HEK293 (cell line): ENCODE results near the gene ITIH5.

ENCODE experiments used
- CTCF ChIA-PET: fragments of 350-600 bp; formaldehyde crosslinking; extraction: SDS; loops from one replicate; lab custom pipeline; 2021; ENCODE audit warnings: antibody characterized with exemption; lab: Yijun Ruan, JAX
- POLR2A ChIA-PET: fragments of 300-600 bp; formaldehyde crosslinking; extraction: SDS; loops from one replicate; lab custom pipeline; 2020; ENCODE audit warnings: antibody characterized with exemption, inconsistent platforms; lab: Yijun Ruan, JAX
- H3K27ac ChIP-seq: fragments of 200-500 bp; sonication (Bioruptor generic); 2 replicates; pipeline ENCODE4 v1.5.1; 2014; ENCODE audit warnings: low read depth, low read length, control low read depth, inconsistent platforms; ENCODE audit errors: extremely low read depth
- H3K36me3 ChIP-seq, 2 experiments: fragments of 200-500 bp in 1 of 2; sonication (Bioruptor generic) in 1 of 2; 1 replicate in 1 of 2; 2 replicates in 1 of 2; pipeline ENCODE4 v1.5.1; 2014 to 2017; ENCODE audit warnings: inconsistent platforms in 2 of 2, low read length in 2 of 2; ENCODE audit not compliant: control insufficient read depth in 2 of 2, insufficient read depth in 1 of 2
- H3K4me1 ChIP-seq: fragments of 200-500 bp; sonication (Bioruptor generic); 2 replicates; pipeline ENCODE4 v1.5.1; 2014; ENCODE audit warnings: mild to moderate bottlenecking, low read length, inconsistent platforms; ENCODE audit not compliant: control insufficient read depth, insufficient read depth
- H3K4me3 ChIP-seq: 2 replicates; pipeline ENCODE4 v1.5.1; 2011; ENCODE audit warnings: low read depth, mild to moderate bottlenecking, control low read depth, low read length, moderate library complexity
- H3K9me3 ChIP-seq: fragments of 200-500 bp; sonication (Bioruptor generic); 2 replicates; pipeline ENCODE4 v1.5.1; 2014; ENCODE audit warnings: low read depth, low read length, inconsistent platforms; ENCODE audit not compliant: control insufficient read depth, insufficient read depth
- GLIS1 ChIP-seq: fragments of 450-650 bp; formaldehyde crosslinking; IDR thresholded peaks from 2 replicates; pipeline ENCODE4 v1.5.1; 2016; ENCODE audit warnings: missing biosample characterization, missing genetic modification characterization
- KLF17 ChIP-seq: fragments of 450-650 bp; formaldehyde crosslinking; IDR thresholded peaks from 2 replicates; pipeline ENCODE4 v1.5.1; 2016; ENCODE audit warnings: missing biosample characterization, missing genetic modification characterization
- MYNN ChIP-seq: fragments of 450-650 bp; formaldehyde crosslinking; IDR thresholded peaks from 2 replicates; pipeline ENCODE4 v1.5.1; 2016; ENCODE audit warnings: missing biosample characterization, missing genetic modification characterization, borderline replicate concordance
- OSR2 ChIP-seq: fragments of 450-650 bp; formaldehyde crosslinking; IDR thresholded peaks from 2 replicates; pipeline ENCODE4 v1.5.1; 2016; ENCODE audit warnings: missing biosample characterization, missing genetic modification characterization
- OVOL3 ChIP-seq: fragments of 450-650 bp; formaldehyde crosslinking; IDR thresholded peaks from 2 replicates; pipeline ENCODE4 v1.5.1; 2016; ENCODE audit warnings: missing biosample characterization, missing genetic modification characterization
- SCRT1 ChIP-seq: fragments of 450-650 bp; formaldehyde crosslinking; IDR thresholded peaks from 2 replicates; pipeline ENCODE4 v1.5.1; 2016; ENCODE audit warnings: missing biosample characterization, missing genetic modification characterization, borderline replicate concordance
- WT1 ChIP-seq: fragments of 450-650 bp; formaldehyde crosslinking; IDR thresholded peaks from 2 replicates; pipeline ENCODE4 v1.5.1; 2016; ENCODE audit warnings: missing biosample characterization, missing genetic modification characterization
- ZBTB11 ChIP-seq: fragments of 450-650 bp; formaldehyde crosslinking; conservative IDR thresholded peaks from 2 replicates; pipeline ENCODE4 v1.5.1; 2016; ENCODE audit warnings: low read depth, missing biosample characterization, missing genetic modification characterization
- ZNF114 ChIP-seq: fragments of 450-650 bp; formaldehyde crosslinking; IDR thresholded peaks from 2 replicates; pipeline ENCODE4 v1.5.0; 2017; ENCODE audit warnings: missing biosample characterization, missing genetic modification characterization
- ZNF157 ChIP-seq: fragments of 450-650 bp; formaldehyde crosslinking; IDR thresholded peaks from 2 replicates; pipeline ENCODE4 v1.5.1; 2016; ENCODE audit warnings: missing biosample characterization, missing genetic modification characterization
- ZNF335 ChIP-seq: fragments of 450-650 bp; formaldehyde crosslinking; conservative IDR thresholded peaks from 2 replicates; pipeline ENCODE4 v1.5.1; 2016; ENCODE audit warnings: missing biosample characterization, missing genetic modification characterization
- ZNF423 ChIP-seq: fragments of 450-650 bp; formaldehyde crosslinking; IDR thresholded peaks from 2 replicates; pipeline ENCODE4 v1.5.1; 2016; ENCODE audit warnings: missing biosample characterization, missing genetic modification characterization
- ZNF473 ChIP-seq: fragments of 450-650 bp; formaldehyde crosslinking; IDR thresholded peaks from 2 replicates; pipeline ENCODE4 v1.5.1; 2017; ENCODE audit warnings: missing biosample characterization, missing genetic modification characterization
- ZNF521 ChIP-seq: fragments of 450-650 bp; formaldehyde crosslinking; IDR thresholded peaks from 2 replicates; pipeline ENCODE4 v1.5.1; 2017; ENCODE audit warnings: missing biosample characterization, mild to moderate bottlenecking, missing genetic modification characterization
- ZNF692 ChIP-seq: fragments of 450-650 bp; formaldehyde crosslinking; IDR thresholded peaks from 2 replicates; pipeline ENCODE4 v1.5.1; 2016; ENCODE audit warnings: missing biosample characterization, missing genetic modification characterization
- ZNF707 ChIP-seq: fragments of 450-650 bp; formaldehyde crosslinking; IDR thresholded peaks from 2 replicates; pipeline ENCODE4 v1.5.1; 2016; ENCODE audit warnings: missing biosample characterization, missing genetic modification characterization
- ZSCAN16 ChIP-seq: fragments of 450-650 bp; formaldehyde crosslinking; IDR thresholded peaks from 2 replicates; pipeline ENCODE4 v1.5.1; 2016; ENCODE audit warnings: missing biosample characterization, missing genetic modification characterization
- ZSCAN30 ChIP-seq: fragments of 450-650 bp; IDR thresholded peaks from 2 replicates; pipeline ENCODE4 v1.5.1; 2018; ENCODE audit warnings: missing biosample characterization, mild to moderate bottlenecking, missing genetic modification characterization, moderate library complexity
- TF ChIP-seq, protein P1 (sequence below): fragments of 450-650 bp; formaldehyde crosslinking; IDR thresholded peaks from 2 replicates; pipeline ENCODE4 v1.5.1; 2017; ENCODE audit warnings: missing biosample characterization, missing genetic modification characterization
- TF ChIP-seq, protein P2 (sequence below): fragments of 450-650 bp; formaldehyde crosslinking; IDR thresholded peaks from 2 replicates; pipeline ENCODE4 v1.5.1; 2016; ENCODE audit warnings: missing biosample characterization, missing genetic modification characterization
- TF ChIP-seq, protein P3 (sequence below): fragments of 450-650 bp; formaldehyde crosslinking; IDR thresholded peaks from 2 replicates; pipeline ENCODE4 v1.5.1; 2016; ENCODE audit warnings: missing biosample characterization, missing genetic modification characterization, borderline replicate concordance

The ITIH5 gene

GRCh38 chr10:7527468-7527867 is 139.3 kb downstream of the ITIH5 start:
- Histone ChIP-seq H3K4me1 (no peaks in the 10 kb centered on the region), H3K36me3 (no peaks in the 10 kb centered on the region), H3K4me3 (no peak overlapping the region), H3K9me3 (no peaks in the 10 kb centered on the region), H3K27ac (no peak overlapping the region)
- TF ChIP-seq ZNF157 (no peak), OVOL3 (tag by site-specific recombination) (no peak), ZNF473 (tag by site-specific recombination) (no peak), ZBTB11 (no peak), ZSCAN30 (tag by site-specific recombination) (no peak), MYNN (no peak), ZNF335 (tag by site-specific recombination) (no peak), WT1 (tag by site-specific recombination) (no peak)
- TF ChIP-seq, protein P1, sequence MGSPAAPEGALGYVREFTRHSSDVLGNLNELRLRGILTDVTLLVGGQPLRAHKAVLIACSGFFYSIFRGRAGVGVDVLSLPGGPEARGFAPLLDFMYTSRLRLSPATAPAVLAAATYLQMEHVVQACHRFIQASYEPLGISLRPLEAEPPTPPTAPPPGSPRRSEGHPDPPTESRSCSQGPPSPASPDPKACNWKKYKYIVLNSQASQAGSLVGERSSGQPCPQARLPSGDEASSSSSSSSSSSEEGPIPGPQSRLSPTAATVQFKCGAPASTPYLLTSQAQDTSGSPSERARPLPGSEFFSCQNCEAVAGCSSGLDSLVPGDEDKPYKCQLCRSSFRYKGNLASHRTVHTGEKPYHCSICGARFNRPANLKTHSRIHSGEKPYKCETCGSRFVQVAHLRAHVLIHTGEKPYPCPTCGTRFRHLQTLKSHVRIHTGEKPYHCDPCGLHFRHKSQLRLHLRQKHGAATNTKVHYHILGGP (tag by site-specific recombination), result no peak
- ChIA-PET CTCF (interaction anchor here (0.7 to 2.1 kb wide), 4 partner anchors 83 to 908 kb away, joined by 3 to 14 read pairs (median 4); no protein-coding TSS in a partner anchor), POLR2A (no interaction called here)

DNA sequence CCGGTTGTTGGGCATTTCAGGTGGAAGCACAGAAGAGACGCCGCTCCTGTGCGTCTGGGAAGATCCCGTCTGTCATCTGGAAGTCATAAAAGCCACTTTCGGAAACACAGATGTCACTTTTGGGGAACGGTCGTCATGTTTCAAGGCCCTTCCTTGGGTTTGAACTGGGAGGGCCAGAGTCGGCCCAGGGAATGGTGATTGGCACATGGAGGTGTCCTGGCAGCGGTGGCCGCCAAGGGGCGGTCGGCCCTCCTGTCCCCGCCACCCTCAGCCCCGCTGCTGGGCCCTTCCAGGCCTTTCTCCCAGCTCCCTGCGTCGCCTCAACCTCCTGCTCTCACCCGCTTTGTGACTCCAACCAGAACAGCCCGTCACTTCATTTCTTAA is 140.8 kb downstream of the ITIH5 start:
- POLR2A ChIA-PET, result interaction anchor here (0.5 to 1.2 kb wide), 2 partner anchors 27 to 161 kb away, joined by 3 to 4 read pairs; no protein-coding TSS in a partner anchor
- Histone ChIP-seq H3K36me3 (no peaks in the 10 kb centered on the region), H3K27ac (no peak overlapping the region)
- TF ChIP-seq ZNF707, result no peak
- TF ChIP-seq ZSCAN30 (tag by site-specific recombination), result no peak
- no peak for TF ChIP-seq ZNF692 (tag by site-specific recombination)
- TF ChIP-seq GLIS1 (tag by site-specific recombination), result no peak
- TF ChIP-seq ZNF521 (tag by site-specific recombination), result no peak
- TF ChIP-seq KLF17 (tag by site-specific recombination), result no peak
- TF ChIP-seq ZNF423 (tag by site-specific recombination), result no peak
- TF ChIP-seq WT1 (tag by site-specific recombination), result no peak
- TF ChIP-seq ZNF114, result no peak
- TF ChIP-seq SCRT1 (tag by site-specific recombination), result no peak
- TF ChIP-seq, protein P2, sequence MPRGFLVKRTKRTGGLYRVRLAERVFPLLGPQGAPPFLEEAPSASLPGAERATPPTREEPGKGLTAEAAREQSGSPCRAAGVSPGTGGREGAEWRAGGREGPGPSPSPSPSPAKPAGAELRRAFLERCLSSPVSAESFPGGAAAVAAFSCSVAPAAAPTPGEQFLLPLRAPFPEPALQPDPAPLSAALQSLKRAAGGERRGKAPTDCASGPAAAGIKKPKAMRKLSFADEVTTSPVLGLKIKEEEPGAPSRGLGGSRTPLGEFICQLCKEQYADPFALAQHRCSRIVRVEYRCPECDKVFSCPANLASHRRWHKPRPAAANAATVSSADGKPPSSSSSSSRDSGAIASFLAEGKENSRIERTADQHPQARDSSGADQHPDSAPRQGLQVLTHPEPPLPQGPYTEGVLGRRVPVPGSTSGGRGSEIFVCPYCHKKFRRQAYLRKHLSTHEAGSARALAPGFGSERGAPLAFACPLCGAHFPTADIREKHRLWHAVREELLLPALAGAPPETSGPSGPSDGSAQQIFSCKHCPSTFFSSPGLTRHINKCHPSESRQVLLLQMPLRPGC (tag by site-specific recombination), result no peak
- TF ChIP-seq, protein P3, sequence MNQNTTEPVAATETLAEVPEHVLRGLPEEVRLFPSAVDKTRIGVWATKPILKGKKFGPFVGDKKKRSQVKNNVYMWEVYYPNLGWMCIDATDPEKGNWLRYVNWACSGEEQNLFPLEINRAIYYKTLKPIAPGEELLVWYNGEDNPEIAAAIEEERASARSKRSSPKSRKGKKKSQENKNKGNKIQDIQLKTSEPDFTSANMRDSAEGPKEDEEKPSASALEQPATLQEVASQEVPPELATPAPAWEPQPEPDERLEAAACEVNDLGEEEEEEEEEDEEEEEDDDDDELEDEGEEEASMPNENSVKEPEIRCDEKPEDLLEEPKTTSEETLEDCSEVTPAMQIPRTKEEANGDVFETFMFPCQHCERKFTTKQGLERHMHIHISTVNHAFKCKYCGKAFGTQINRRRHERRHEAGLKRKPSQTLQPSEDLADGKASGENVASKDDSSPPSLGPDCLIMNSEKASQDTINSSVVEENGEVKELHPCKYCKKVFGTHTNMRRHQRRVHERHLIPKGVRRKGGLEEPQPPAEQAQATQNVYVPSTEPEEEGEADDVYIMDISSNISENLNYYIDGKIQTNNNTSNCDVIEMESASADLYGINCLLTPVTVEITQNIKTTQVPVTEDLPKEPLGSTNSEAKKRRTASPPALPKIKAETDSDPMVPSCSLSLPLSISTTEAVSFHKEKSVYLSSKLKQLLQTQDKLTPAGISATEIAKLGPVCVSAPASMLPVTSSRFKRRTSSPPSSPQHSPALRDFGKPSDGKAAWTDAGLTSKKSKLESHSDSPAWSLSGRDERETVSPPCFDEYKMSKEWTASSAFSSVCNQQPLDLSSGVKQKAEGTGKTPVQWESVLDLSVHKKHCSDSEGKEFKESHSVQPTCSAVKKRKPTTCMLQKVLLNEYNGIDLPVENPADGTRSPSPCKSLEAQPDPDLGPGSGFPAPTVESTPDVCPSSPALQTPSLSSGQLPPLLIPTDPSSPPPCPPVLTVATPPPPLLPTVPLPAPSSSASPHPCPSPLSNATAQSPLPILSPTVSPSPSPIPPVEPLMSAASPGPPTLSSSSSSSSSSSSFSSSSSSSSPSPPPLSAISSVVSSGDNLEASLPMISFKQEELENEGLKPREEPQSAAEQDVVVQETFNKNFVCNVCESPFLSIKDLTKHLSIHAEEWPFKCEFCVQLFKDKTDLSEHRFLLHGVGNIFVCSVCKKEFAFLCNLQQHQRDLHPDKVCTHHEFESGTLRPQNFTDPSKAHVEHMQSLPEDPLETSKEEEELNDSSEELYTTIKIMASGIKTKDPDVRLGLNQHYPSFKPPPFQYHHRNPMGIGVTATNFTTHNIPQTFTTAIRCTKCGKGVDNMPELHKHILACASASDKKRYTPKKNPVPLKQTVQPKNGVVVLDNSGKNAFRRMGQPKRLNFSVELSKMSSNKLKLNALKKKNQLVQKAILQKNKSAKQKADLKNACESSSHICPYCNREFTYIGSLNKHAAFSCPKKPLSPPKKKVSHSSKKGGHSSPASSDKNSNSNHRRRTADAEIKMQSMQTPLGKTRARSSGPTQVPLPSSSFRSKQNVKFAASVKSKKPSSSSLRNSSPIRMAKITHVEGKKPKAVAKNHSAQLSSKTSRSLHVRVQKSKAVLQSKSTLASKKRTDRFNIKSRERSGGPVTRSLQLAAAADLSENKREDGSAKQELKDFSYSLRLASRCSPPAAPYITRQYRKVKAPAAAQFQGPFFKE (tag by site-specific recombination), result no peak
- TF ChIP-seq OSR2 (tag by site-specific recombination), result no peak
- TF ChIP-seq ZSCAN16 (tag by site-specific recombination), result no peak

More for the DNA sequence above, 140.8 kb downstream of the ITIH5 start:
- H3K9me3 ChIP-seq, result no peaks in the 10 kb centered on the region
- no peak overlapping the region for H3K4me3 ChIP-seq
- CTCF ChIA-PET, result interaction anchor here (0.5 to 3.1 kb wide), 64 partner anchors 8 to 1784 kb away, joined by 3 to 91 read pairs (median 3); no protein-coding TSS in a partner anchor
- no peaks in the 10 kb centered on the region for H3K4me1 ChIP-seq
